ENCODE measurements around the gene CCDC112. TPM values are rescaled to one million over a fixed set of nuclear protein-coding genes. Genes with fewer than 3 reads are reported as not detected.

Gene CCDC112
- total and polyA plus RNA-seq, 2 donors (not counting 3 experiments of a cell fraction or from before 2014, with no cell fraction given), result 2.4 to 9.6 TPM

- Histone ChIP-seq H2AFZ (ENCODE audit: low read depth, low read length) (no peak overlapping the region), H3K9me3 (replicated peaks; ENCODE audit: control insufficient read depth, insufficient read depth, low read length) (no peaks in the 10 kb centered on the region), H3K36me3 (ENCODE audit: control insufficient read depth in 2 of 2, extremely low read depth in 1 of 2, insufficient read depth in 2 of 2, low read length in 2 of 2) (no peaks in the 10 kb centered on the region), H3K79me2 (ENCODE audit: control insufficient read depth, insufficient read depth, low read length) (no peaks in the 10 kb centered on the region), H3K27ac (ENCODE audit: insufficient read depth, low read depth, low read length) (no peak overlapping the region), H3K9ac (replicated peaks; ENCODE audit: extremely low read depth, insufficient read depth, low read length) (no peak overlapping the region), H4K20me1 (replicated peaks; ENCODE audit: control insufficient read depth, extremely low read depth, insufficient read depth, low read length) (no peaks in the 10 kb centered on the region), H3K4me3 (replicated peaks in 1 of 3; ENCODE audit: insufficient read depth in 1 of 3, low read depth in 1 of 3, low read length in 3 of 3) (no peak overlapping the region), H3K9me1 (replicated peaks; ENCODE audit: control insufficient read depth, extremely low read depth, insufficient read depth, low read length) (no peaks in the 10 kb centered on the region), H3K4me2 (ENCODE audit: insufficient read depth, low read length) (no peak overlapping the region), H3K27me3 (ENCODE audit: control insufficient read depth in 2 of 2, insufficient read depth in 2 of 2, low read length in 2 of 2) (no peaks in the 10 kb centered on the region), H3K4me1 (ENCODE audit: control insufficient read depth, extremely low read depth, insufficient read depth, low read length) (peaks cover under 1% of the 10 kb centered on the region)
- FAIRE-seq, result no peak
- dilution Hi-C loops (cut with MboI; ENCODE audit: extremely low pct_ligation_motif_present, low sequenced_read_pairs), result no loop called here
- TF ChIP-seq POLR2A (IDR thresholded peaks at IDR 0.05; ENCODE audit: low read depth, low read length) (no peak), MYC (IDR thresholded peaks at IDR 0.05; ENCODE audit: low read depth, low read length) (no peak), MAX (IDR thresholded peaks at IDR 0.05; ENCODE audit: insufficient read depth, insufficient read length) (no peak), CTCF (IDR thresholded peaks at IDR 0.05; ENCODE audit: extremely low read depth in 1 of 2, insufficient read depth in 1 of 2, low read depth in 1 of 2, low read length in 2 of 2) (no peak), EZH2 (IDR thresholded peaks at IDR 0.05; ENCODE audit: borderline replicate concordance, low read depth, low read length, severe bottlenecking) (no peak), FOS (IDR thresholded peaks at IDR 0.05; ENCODE audit: borderline replicate concordance, insufficient read depth, low read length) (no peak), GATA2 (IDR thresholded peaks at IDR 0.05; ENCODE audit: insufficient read depth, insufficient read length, low read depth, low read length) (no peak), JUN (IDR thresholded peaks at IDR 0.05; ENCODE audit: borderline replicate concordance, insufficient read depth, insufficient read length, low read depth) (no peak), POLR2AphosphoS5 (IDR thresholded peaks at IDR 0.05; ENCODE audit: insufficient read depth, low read depth, low read length) (no peak)
- no peak for DNase-seq (ENCODE audit: low read depth, low spot score)
- BruUV-seq (replicated peaks), result no TSS peak
- CTCF ChIA-PET, result interaction anchor here (1.4 kb wide), 1 partner anchor 12 kb away, joined by 3 read pairs; no protein-coding TSS in a partner anchor
- intact Hi-C loops (cut with micrococcal nuclease), result no loop called here
- POLR2A ChIA-PET, result no interaction called here
Observed at GRCh38 chr5:115343855-115344254, 47.4 kb upstream of the CCDC112 start.

Data from endothelial cell of umbilical vein (primary cell).